Activated CD4-positive, alpha-beta T cell treated with anti-CD3 and anti-CD28 coated beads for 48 hours (primary cell): ENCODE results near the gene EPG5.
A peak's percentile ranks its signal among the peaks of the same experiment; 100 is the strongest.
"Not testable (repeated sequence)": the region's sequence is repeated elsewhere in the genome, so short reads cannot be mapped to it uniquely, and the experiment has no call there.

Experiments used
- DNase-seq: peaks from one replicate; pipeline ENCODE4 v3.0.0-alpha.2; 2020

The EPG5 gene

DNA sequence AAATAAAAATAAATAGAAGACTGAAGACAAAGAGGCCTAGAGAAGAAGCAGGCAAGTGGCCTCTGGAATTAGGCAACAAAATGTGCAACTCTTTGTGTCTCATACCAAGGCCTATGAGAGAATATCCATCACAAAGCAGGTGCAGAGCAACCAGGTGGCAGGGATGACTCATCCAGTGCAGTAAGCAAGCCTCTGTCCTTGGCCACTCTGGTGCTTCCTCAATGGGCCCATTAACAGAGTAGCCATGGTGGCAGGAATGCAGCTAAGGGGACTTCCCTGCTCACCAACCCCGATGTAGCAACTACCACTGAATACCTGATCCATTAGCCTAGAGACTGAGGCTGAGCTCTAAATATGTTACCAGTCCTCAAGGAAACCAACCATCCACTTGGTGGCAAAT is 11.0 kb upstream of the EPG5 start:
- no peak for DNase-seq

DNA sequence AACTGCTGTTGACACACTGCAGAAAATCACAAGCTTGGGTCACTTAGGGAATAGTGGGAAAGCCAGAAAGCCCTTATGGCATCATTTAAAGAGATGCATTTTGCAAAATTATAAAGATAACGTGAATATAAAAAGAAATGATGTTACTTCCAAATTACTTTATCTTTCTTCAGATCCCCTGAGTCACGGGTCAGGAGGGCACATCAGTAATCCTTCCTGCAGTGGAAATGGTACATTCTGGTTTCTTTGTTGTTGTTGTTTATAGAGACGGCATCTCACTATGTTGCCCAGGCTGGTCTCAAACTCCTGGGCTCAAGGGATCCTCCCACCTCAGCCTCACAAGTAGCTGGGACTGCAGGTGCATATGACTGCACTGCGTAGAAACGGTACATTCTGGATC is 9.8 kb upstream of the EPG5 start:
- DNase-seq: no peak

DNA sequence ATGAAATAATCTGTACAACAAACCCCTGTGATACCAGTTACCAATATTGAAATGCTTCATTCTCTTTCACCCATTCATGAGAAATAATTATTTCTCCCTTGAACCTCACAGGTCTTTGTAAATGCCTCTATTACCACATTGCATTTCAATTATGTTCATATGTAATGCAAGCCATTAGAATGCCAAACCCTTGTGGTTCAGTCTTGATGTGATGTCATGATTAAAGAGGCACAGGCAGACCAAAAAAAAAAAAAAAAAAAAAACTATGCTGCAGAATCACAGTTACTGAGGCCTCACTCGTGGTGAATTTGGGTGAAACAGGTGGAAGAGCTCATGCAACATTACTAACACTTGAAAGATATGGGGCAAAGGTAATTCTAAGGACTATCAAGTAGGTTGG is 9.4 kb upstream of the EPG5 start:
- no peak for DNase-seq

DNA sequence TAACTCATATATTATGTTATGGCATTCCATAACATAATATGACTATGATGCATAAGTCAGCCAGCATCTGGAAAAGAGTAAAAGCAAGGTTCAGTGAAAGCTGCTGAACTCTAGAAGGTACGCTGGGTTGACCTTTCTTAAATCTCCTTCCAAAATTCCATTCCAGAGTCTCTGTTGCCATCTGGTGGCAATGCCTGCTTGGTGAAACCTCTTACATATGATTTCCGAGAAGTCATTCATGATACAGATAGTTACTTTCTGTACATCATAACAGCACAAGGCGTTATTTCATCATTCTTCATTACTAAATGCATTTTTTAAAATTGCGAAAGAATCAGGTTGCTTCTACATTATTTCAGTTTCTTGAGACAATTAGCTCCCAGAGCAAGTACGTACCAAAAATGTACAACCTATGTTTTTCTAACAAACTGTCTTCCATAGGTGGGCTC is 7.0 kb upstream of the EPG5 start:
- DNase-seq: peak; percentile 77

DNA sequence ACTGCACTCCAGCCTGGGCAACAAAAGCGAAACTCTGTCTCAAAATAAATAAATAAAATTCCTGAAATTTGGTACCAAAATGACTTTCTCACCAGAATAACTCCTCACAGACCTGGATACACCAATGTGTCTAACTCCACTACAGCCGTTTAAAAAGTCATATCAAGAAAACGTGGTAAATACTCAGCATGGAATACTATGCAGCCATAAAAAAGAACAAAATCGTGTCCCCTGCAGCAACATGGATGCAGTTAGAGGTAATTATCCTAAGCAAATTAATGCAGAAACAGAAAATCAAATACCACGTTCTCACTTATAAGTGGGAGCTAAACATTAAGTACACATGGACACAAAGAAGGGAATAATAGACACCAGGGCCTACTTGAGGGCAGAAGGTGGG is 2.2 kb downstream of the EPG5 start:
- DNase-seq: not testable (repeated sequence)

DNA sequence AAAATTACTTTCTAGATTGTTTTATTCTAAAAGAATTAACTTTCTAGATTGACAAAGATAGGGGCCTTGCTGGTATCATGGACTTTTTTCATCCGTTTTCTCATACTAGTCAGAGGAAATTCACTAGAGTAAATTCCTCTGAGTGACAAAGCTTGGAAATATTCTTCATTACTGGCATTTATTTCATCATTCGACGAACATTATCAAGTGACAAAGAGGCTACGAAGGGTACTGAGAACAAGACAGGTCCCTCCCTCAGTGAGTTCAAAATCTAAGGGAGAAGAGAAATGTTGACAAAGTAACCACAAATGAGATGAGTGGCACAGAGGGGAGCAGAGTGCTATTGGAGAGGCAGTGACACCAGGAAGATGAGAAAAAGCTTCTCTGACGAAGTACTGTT is 4.3 kb downstream of the EPG5 start:
- DNase-seq: no peak

DNA sequence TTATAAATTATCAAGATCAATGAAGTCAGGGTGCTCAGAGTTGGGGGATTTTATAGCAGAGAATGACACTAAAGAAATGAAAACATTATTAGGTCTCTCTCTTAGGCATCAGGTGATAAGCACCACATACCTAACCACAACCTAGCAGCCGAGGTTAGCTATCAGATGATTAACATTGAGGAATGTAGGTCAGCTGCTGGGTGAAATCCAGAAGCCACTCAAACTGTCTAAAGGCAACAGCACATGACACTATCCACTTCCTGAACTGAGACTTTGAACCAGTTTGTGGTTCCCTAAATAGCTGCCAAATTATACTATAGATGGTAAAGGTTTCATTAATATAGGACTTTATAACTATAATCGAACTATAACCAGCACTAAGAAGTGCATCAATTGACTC is 4.7 kb downstream of the EPG5 start:
- DNase-seq: peak; percentile 35

DNA sequence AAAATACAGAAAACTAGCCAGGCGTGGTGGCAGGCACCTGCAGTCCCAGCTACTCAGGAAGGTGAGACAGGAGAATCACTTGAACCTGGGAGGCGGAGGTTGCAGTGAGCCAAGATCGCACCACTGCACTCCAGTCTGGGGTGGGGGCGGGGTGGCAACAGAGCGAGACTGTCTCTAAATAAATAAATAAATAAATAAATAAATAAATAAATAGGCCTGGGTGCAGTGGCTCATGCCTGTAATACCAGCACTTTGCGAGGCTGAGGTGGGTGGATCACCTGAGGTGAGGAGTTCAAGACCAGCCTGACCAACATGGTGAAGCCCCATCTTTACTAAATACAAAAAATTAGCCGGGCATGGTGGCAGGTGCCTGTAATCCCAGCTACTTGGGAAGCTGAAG is 7.6 kb downstream of the EPG5 start:
- not testable (repeated sequence) for DNase-seq

DNA sequence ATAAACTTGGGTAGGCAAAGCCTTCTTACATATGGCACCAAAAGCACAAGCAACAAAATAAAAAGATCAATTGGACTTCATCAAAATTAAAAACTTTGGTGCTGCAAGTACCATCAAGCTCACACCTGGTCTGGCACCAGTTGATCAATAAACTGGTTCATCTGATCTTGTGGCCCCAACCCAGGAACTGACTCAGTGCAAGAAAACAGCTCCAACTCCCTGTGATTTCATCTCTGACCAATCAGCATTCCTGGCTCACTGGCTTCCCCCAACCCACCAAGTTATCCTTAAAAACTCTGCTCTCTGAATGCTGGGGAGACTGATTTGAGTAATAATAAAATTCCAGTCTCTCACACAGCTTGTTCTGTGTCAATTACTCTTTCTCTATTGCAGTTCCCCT is 8.4 kb downstream of the EPG5 start:
- DNase-seq: no peak

DNA sequence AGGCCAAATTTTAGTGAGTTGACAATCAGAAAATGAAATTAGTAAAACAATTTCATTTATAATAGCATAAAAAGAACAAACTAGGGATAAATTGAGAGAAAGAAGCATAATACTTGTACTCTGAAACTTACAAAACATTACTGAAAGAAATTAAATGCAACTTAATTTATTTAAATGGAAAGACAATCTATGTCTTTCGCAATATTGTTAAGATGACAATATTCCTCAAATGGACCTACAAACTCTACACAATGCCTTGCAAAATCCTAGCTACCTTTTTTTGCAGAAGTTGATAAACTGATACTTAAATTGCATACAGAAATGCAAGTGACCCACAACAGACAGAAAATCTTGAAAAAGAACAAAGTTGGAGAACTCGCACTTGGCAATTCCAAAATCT is 9.1 kb downstream of the EPG5 start:
- DNase-seq: no peak

DNA sequence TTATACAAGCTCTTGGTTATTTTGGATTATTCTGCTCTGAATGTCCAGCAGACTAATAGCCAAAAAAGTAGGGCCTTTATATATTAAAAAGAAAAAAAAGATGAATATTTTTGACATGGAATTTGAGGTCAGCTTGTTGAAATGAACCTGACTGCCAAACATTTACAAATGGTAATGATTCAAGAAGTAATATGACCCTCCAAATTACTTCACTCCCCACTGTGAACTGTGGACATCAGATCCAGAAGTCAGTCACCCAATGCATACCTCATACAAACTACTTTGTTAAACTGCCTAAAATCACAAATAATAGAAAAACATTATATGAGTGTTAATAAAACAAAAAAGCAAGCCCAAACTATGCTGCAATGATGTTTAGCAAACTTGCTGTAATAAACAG is 10.0 kb downstream of the EPG5 start:
- no peak for DNase-seq

DNA sequence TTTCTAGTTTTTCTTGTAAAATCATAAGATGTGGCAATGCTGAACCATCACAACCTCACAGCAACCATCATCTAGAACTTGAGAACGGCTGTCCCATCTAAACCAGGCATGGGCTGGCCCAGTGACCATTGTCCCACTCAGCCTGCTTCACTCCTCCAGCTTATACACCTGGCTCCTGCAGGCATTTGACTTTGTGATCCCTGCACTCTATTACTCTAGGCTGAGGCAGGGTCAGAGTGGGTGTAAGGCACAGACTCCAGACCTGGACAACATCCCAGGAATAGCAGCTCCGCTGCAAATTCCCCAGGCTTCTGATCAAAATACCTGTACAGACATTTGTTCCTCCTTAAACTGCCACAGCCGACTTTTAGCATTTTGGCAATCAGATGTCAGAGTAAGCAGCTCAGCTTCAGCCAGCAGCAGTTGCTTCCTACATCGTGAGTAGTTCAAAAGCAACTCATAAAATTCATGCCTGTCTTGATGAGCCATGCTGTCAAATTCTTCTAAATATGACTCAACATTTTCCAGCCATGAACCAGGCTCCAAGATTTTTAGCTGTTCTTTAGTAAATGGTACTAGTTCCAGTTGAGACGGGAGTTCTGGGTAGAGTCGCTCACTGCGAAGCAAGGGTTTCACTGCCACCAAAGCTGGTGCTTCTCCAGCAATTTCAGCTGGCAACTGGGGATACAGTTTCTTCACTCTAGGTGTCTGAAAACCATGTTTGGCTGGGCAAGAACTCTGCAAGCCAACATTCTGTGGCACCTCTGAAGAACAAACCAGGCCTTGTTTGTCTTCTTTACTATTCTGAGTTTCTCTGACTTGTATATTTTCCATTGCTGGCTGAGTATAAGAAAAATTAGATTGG is 12.8 kb downstream of the EPG5 start:
- no peak for DNase-seq

DNA sequence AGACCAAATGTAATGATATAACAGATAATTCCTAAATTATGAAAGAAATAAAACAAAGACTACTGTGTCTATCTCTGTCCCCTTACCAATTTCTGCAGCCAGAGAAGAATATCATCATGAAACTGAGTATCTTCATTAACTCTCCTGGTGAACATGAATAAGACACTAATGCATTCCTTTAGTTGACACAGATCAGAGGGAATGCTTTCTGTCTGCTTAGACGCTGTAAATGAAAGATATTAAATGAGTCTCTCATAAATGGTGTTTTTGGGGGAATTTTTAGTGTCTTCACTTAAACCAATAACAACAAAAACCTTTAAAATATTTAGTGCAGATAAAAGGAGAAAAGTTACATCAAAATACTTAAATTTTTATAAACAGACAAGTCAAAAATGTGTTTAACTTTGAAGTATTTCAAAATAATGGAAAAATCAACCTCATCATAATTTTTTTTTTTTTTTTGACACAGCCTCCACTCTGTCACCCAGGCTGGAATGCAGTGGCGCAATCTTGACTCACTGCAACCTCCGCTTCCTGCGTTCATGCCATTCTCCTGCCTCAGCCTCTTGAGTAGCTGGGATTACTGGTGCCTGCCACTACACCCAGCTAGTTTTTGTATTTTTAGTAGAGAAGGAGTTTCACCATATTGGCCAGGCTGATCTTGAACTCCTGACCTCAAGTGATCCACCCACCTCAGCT is 16.0 kb downstream of the EPG5 start:
- no peak for DNase-seq

DNA sequence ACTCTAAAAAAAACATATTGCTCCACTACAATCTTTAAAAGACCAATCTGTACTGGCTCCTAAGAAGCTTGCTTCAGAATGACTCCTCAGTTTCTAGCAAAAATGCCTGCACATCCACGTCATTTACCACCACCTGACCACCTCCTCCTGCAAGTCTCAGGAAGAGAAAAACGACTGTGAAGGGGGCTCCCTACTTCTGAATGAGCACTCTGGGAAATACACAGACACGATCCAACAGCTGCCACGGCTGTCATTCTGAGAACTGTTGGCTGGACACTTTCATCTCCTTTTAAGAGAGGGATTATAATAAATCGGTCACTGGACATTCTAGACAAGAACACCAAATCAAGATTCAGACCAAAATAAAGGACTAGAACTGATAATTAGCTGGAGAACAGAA is 21.5 kb downstream of the EPG5 start:
- no peak for DNase-seq

DNA sequence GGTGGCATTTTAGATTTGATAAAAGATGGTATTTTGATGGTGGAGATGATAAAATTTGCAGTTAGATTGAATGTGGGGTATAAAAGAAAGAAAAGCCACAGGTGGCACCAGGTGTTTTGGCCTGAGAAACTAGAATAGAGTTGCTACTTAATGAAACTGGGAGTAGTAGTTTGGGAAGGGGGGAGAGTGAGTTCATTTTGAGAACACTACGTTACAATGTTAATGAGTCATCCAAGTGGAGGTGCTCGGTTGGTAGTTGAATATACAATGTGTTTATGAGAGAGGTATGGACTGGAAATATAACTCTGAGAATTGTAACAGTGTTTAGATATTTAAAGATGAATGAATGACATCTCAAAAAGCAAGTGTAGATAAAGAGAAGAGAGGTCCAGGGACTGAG is 26.4 kb downstream of the EPG5 start:
- DNase-seq: no peak

DNA sequence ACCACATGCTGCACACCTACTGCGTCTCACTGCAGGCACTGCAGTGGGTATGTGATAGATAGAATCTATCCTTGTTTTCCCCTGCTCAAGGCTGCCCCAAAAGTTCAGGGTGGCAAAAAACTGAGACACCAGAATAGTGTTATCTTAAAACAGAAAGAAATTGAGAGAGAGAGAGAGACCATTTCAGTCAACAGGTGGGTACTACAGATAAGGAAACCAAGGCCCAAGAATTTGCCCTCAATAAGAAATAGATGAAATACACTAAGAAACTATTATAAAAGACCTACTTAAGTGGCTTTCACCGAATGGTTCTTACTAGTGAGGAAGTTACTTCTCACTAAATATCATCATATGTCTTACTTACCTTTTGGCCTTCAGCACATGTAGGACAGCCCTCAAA is 27.9 kb downstream of the EPG5 start:
- DNase-seq: no peak

DNA sequence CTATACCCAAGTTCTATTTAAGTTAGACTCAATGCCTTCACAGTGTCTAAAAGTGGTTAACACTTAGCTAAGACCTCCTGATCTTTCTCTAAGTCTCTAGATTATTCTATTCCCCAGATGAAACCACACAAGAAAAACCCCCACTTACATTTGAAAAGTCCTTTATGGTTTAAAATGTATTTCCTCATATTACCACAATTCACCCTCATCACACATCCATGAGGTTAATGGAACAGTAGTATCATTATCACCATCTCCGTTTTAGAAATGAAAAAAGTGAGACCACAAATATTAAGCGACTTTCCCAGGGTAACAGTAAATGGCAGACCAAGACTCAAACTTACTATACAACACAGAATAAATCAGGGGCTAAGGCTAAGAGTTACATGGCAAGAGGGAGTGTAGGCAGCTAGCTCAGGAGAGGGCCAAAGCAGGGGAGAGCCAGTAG is 28.6 kb downstream of the EPG5 start:
- no peak for DNase-seq

DNA sequence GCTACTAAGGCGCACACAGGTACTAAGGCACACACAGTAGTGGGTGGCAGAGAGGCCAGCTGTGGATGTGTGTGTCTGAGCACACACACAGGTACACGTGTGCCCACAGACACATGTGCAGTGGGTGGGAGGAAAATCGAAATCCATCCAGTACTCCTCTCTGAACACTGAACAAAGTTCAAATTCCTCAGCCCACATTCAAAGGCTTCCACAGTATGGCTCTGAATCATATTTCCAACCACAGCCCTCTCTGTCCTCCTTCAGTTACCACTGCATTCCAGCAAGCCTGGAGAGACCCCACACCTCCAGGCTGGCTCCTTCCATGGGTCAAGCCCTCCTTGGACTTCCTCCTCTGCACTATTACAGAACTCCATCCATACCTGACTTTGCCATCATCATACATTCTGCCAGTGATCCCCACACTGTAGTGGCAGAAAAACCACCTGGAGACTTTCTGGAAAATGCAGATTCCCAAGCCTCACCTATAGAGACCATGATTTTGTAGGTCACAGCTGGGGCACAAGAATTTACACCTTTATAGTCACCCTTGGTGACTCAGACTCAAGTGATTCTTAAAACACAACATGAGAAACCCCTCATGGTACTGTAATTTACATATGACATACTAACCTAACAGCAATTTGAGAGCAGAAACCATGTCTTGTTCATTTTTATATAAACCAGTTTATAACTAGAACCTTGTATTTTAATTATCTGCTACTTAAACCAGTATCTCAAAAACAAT is 31.4 kb downstream of the EPG5 start:
- no peak for DNase-seq

DNA sequence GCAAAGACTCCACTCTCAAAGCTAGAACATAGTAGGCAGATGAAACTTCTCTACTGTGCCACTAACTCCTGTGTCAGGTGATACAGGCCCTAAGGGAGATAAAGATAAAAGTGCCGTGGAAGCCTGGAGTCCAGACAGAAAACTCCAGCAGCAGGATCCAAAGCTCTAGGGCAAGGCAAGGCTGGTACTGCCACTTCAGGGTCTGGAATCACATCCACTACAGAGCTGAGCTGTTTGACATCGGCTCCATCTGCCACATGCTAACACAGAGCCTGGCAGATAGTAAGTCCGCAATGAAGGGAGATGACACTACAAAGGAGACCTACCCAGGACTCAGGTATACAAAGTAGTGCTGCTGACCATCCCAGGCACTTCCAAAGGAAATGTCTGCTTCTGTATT is 34.4 kb downstream of the EPG5 start:
- DNase-seq: no peak

DNA sequence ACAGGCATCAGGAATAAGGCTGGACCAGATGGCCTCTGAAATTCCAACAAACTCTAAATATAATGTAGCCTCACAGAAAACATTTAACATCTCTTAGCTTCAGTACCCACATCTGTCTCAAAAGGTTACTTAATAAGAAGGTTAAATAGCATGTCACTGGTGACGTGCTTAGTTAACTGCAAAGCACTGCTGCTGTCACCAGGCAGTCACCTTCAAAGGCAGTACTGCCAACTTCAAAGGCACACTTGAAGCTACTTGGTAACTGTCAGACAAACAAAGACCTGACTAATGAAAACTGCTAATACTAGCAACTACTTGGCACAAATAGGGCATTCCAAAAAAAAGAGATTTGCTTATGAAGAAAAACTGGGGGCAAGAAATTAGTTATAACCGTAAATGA is 36.2 kb downstream of the EPG5 start:
- DNase-seq: no peak

DNA sequence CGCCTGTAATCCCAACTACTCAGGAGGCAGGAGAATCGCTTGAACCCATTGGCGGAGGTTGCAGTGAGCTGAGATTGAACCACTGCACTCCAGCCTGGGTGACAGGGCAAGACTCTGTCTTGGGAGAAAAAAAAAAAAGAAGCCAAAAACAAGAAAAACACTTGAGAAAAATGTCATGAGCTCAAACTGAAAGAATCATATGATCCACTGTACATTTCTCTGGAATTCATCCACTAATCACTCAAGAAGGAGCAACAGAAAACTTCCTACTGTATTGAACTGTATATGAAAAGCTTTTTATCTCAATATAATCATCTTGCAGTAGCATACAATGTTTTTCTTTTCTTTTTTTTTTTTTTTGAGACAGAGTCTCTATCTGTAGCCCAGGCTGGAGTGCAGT is 40.4 kb downstream of the EPG5 start:
- no peak for DNase-seq

DNA sequence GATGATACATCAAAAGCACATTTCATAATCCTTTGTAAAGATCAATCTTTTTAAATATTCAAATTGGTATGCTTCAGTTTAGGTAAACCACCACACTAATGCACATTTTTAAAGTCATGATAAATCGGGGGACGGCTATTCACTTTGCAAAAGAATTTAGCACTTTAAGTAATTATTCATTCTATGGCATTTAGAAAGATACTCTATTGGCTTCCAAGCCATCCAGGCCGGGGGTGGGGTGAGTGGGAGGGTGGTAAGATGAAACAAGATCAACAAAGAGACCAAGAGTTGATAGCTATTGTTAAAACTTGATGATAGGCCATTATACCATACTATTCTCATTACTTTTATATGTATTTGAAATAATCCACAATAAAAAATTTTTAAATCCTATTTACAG is 41.0 kb downstream of the EPG5 start:
- DNase-seq: no peak

DNA sequence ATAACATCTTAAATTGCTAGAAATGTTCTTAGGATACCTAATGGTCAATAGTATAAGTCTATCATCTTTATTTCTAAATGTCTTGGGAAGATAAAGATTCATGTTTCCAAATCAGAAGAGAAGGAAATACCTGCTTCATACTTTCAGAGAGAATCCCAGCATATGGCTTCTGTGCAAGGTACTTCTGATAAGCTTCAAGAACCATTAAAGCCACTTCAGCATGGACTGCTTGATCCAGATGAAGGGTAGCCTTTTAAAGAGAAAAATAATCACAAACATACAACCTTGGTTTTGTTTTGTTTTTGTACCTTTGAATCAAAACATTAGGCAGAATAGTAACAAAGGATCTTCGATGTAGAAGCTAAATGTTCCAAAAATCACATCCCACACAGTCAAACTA is 44.0 kb downstream of the EPG5 start:
- no peak for DNase-seq

DNA sequence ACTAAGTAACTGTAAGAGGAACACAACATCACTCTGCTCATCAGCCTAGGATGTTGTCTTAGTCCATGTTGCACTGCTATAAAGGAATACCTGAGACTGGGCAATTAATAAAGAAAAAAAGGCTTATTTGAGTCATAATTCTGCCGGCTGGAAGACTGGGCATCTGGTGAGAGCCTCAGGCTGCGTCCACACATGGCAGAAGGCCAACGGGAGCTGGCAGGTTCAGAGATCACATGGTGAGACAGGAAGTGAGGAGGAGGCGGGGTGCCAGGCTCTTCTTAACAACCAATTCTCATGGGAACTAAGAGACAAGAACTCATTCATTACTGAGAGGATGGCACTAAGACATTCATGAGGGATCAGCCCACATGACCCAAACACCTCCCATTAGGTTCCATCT is 46.8 kb downstream of the EPG5 start:
- no peak for DNase-seq
